ENCODE measurements around the gene STX2. TPM values are rescaled to one million over a fixed set of nuclear protein-coding genes. Genes with fewer than 3 reads are reported as not detected.

STX2 gene
- polyA plus RNA-seq, 5 donors = 26.1 to 39.3 (median 32.0) TPM

DNA sequence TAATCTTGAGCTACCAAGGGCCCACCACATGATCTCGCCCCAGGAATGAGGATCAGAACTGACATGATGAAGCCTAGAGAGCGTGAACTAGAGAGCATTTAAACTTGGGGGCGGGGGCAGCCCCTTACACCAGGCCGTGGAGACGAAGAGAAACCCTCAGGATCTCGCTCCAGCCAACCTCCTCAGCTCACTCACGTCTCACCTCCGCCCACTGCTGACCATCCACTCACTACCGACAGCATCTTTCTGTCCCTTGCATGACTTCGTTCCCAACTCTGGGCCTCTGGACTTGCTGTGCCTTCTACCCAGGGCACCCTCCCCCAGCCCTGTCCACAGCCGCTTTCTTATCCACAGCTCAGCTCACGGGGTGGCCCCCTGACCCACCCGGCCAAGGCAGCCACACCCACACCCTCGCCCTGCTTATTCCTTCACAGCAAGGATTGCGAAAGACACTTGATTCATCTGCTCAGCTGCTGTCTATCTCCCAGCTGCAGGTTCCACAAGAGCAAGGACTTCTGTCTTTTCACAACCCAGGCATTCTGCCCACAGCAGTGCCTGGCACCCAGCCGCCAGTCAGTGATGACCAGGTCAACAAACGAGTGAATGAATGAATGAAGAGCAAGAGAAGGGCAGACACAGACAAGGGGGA, 6.4 kb downstream of the STX2 start:
- no peak for DNase-seq

DNA sequence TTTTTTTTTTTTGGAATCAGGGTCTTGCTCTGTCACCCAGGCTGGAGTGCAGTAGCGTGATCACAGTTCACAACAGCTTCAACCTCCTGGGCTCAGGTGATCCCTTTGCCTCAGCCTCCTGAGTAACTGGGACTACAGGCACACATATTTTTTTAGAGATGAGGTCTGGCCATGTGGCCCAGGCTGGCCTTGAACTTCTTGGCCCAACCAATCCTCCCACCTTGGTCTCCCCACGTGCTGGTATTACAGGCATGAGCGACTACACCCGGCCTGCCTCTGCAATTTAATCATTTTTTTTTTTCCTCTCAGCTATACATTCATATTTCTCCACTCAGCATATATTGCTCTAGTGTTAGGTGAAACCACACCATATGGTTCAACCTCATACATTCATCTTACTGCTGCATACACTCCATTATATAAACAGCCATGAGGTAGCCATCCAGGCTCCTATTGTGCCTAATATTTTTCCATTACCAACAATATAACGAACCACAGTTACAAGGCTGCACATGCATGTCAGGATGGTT, 7.1 kb downstream of the STX2 start:
- DNase-seq = no peak

DNA sequence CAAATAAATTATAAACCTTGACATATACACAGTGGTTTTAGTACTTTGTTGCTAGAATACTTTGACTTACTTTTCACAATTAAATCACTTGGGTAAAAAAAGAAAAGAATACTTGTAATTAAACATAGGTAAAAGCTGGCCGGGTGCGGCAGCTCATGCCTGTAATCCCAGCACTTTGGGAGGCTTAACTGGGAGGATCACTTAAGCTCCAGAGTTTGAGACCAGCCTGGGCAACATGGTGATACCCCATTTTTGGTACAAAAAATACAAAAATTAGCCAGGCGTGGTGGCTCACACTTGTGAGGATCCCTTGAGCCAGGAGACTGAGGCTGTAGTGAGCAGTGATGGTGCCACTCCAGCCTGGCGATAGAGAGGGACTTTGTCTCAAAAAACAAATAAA, 7.8 kb downstream of the STX2 start:
- no peak for DNase-seq

DNA sequence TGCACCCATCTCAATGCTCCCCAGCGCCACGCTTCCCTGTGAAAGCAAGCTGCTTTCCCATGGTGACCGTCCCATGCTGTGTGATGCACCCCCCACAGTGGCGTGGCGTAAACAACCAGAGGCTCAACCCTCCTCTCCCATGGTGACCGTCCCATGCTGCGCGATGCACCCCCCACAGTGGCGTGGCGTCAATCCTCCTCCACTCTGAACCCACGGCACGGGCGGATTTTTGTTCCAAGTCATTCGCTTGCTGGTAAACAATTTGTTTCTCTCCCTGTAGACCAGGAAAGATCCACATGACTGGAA, 8.9 kb downstream of the STX2 start:
- DNase-seq = no peak

DNA sequence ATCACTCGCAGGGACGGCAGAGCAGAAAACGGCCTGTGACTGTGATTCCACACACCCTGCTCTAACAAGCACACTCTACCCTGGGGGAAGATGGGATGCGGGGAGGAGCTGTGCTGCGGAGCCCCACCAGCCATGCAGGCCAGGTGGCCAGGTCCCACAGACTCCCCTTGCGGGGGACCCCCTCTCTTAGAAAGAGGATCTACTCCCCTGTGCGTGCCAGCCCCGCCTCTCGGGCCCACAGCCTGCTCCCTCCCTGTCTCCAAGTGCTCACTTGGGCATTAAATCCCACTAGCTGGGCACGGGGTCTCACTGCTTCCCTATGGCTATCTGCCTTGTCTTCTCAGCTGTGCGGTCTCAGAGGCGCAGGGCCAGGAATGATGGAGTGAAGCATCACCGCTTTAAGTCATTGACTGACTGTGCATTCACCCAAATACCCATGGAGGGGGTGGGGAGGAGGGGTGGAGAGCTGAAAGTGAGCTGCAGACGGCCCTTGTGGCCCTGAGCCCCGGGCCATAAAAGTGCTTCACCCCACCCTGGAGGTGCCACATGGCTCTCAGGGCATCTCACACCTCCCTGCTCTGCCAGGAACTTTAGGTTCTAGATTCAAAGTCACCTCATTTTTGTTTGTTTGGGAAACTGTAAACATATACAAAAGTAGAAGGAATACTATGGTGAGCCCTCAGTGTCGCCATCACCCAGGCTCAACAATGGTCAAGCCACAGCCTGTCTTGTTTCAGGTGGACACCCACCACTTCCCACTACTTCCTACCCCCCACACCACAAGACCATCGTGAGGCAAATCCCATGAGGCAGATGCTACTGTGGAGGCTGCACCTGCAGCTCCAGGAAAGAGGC, 9.4 kb downstream of the STX2 start:
- no peak for DNase-seq

DNA sequence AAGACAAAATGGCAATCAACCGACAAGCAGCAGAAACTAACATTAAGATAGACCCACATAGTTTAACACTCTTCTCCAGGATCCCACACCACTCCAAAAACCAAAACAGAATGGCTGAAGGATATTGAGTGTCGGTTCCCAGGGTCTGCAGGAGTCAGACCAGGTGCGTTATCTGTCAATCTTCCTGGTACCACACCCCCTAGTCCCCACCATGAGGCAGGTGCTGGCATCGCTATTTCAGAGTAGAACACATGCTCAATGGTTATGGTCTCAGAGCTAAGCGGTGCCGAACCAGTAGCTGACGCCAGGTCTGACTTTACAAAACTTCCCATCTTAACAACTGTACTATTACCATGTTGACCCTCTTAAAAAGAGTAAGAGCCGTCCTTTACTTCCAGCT, 10.2 kb downstream of the STX2 start:
- no peak for DNase-seq

DNA sequence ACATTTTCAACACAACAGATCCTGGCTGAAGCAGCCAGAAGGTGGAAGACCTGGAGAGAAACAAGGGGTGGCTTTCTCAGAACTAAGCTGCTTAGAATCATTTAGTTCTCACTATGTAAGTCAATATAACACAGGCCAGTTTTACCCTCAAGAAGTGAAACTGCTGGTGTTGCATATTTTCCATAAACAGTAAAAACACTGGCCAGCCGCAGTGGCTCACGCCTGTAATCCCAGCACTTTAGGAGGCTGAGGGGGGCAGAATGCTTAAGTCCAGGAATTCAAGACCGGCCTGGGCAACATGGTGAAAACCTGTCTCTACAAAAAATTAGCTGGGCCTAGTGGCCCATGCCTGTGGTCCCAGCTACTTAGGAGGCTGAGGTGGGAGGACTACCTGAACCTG, 11.6 kb downstream of the STX2 start:
- peak in 1 of 2 donors; percentile 59 for DNase-seq

DNA sequence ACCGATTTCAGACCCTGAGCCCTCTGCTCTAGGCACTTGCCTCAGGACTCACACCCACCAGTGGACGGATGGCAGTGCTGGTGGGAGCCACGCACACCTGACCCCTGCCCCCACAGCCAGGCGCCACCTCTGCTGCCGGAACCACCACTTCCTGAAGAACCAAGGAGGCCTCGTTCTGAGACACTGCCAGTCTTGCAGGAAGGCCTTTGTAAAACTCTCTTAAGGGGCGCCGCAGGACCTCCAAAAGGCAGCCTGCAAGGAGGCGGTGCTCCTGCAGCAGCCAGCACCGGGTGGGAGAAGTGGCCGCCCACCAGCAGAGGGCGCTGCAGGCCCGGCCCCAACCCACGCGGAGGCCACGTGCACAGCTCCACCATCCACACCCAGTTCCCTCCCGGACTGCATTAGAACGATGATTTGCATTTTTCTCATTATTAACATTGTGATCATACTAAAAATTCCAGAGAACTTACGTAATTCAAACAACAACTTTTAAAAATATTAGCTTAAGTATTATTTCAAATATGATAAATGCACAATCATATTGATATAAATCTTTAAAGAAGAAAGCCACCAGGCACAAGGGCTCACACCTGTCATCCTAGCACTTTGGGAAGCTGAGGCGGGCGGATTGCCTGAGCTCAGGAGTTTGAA, 12.8 kb downstream of the STX2 start:
- DNase-seq = no peak

DNA sequence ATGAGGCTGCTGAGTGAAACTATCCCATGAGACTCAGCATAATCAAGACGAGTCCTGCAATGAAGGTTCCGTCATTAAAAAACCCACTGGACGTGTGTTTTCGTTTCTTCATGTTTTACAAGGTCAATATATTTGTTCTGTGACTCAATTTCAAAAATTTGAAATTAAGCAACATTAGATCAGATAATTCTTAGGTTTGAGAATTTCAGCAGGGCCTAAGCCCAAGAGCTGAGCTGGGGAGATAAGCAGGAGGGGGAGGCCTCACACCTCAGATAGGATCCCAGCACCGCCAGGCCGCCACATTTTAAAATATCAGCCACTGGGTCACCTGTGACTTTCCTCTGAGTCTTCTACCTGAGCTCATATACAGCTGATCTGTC, 13.3 kb downstream of the STX2 start:
- DNase-seq = no peak

DNA sequence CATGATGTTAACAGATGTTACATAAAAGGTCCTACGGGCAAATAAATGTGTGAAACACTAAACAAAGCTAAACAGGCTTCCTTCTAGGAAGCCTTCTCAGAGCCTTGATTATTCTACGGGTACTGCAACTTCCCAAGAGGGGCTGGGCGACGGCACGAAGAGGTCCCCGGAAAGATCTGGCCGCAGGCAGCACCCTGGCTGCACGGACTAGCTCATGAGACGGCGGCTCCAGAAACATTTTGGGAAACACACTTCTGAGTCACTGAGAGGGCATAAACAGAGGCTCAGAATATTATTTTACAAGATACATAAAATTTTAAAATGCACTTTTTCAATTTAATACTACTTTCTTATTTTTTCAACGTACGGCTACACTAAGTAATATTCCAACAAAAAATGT, 19.4 kb downstream of the STX2 start:
- DNase-seq = no peak

DNA sequence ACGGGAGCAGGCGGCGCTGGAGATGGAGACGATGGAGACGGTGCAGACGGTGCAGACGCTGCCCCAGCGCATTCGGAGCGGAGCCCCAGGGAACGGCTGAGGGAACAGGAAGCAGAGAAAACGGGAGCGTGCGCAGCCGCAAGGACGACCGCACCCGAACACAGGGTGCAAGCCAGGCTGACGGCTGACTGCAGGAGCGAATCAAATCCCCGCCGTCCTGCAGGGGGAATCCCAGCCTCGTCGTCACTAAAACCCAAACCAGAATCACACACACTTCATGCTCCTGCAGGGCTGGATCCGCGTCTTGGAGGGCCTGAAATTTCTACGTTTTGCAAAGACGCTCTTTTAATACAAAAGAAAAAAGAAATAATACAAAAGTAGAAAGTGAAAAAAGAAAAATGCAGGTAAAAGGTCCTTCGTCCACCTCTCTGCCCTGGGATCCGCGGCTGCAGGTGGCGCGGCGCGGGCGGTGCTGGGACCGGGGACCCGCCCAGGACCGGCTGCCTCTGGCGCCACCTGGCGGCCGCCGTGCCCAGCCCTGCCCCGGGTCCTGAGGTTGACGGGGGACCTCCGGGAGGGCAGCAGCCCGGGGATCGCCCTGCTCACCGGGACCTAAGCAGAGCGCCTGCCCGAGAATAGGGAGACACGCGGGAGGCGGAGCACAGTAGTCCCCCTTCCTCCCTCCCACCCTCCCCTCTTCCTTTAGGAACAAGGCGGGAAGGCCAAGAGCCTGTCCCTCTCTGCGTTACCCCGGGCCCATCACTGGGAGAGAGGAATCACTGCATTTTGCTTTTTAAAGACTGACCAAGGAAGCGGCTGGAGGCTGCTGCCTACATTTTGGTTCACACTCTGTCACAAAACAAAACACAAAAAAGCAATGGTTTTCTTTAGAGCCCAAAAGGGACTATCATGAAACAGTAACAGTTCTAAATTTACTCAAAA, 20.1 kb downstream of the STX2 start:
- peak in 1 of 2 donors; percentile 36 for DNase-seq

DNA sequence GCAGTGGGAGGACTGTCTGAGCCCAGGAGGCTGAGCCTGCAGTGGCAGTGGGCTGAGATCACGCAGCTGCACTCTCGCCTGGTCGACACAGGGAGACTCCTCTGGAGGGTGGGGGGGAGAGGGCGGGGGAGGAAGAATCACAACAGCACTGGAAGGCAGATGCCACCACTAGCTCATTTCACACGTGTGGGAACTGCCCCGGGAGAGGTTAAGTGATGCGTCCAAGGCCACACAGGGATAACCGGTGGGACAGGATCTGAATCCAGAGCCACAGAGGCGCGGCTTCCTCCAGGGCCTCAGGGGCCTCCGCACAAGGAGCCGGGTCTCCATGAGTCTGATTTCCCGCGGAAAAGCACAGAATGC, 20.8 kb downstream of the STX2 start:
- DNase-seq = no peak

DNA sequence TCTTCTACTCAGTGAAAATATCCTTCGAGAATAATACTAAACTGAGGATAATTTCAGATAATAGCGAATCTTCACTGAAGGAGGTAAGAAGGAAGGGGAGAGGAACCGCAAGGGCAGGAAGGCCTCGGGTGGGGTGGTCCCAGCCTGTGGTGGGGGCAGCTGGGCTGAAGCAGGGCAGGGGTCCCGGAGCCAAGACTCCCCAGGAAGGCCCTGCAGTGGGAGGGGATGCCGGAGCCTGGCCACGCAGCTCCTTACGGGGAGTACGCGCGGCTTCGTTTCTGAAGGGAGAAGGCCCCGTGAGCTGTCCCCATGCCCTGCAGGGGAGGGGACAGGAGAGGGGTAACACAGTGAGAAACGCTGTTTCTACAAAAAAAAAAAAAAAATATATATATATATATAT, 21.2 kb downstream of the STX2 start:
- no peak for DNase-seq

DNA sequence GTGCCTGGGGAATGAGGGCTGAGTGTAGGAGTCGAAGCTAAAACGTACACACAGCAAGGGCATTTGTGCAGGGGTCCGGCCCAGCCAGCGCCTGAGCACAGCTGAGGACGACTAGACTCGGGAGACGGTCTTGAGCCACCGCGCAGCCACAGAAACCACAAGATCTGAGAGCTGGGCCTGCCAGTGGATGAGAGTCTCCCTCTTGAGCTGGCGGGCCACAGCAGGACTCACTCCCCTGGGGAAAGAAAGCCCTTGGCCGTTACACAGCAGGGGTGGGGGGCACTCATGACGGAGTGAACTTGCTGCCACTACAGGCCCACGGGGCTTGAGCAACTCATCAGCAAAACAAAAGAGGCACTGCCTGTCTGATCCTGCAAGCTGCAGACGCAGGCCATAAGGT, 23.0 kb downstream of the STX2 start:
- no peak for DNase-seq

DNA sequence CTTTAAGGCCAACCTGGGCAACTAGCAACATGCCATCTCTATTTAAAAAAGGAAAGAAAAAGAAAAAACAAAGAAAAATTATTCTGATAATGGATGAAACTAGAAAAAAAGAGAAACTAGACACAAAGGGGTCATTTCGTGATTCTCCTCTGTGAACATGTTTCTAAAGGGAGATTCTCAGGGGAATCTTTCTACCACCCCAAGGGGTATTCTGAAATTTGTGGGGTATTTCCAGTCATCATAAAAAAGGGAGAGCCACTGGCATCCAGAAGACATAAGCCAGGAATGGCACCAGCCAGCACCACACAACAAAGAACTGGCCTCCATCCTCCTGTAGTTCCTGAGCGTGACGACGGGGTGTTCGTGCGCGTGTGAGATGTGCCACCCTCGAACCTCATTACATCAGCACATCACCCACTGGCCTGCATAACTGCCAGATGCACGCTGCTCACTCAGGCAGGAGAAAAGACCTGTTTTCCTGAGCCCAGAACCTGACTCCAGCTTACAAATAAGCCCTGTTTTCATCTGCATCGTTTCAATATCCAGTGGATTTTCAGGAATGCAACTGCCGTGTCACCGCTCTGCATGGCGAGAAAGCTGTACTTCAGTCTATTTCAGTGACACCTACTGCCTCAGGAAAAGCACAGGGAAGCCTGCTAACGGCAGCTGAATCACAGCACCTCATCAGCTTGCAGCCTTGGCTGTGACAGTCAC, 23.9 kb downstream of the STX2 start:
- no peak for DNase-seq

DNA sequence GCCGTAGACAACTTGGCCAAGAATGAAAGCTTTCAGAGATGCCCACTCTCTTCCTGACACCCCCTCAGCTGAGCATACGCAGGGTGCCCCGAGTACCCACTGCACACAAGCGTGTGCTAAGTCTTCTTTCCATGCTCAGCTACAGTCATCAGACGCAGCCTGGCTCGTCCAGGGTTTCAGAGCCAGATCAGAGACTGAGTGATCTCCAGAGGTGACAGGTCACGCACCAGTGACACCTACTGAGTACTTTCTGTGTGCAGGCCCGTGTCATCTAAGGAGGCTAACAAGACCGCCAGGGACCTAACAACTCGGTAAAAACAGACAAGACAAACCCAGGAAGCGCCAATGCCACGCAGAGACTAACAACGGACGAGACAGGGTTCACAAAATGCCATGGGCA, 25.1 kb downstream of the STX2 start:
- no peak for DNase-seq

DNA sequence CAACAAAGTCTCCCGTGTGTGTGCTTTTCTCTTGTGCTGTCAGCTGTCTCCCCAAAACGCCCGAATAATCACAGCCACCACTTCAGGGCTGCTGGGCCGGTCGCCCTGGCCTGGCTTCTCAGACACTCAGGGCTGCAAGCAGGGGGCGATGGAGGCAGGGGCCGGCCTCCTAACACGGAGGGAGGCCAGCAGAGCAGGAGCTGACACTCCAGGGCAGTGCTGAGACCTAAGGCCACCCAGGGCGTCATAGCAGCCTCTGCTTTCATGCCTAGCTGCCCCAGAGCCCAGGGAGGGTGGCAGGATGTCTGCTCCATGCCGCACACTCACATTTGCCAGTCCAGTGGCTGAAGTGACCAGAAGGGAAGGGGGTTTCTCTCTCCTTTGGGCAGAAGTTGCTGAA, 25.6 kb downstream of the STX2 start:
- DNase-seq = no peak

DNA sequence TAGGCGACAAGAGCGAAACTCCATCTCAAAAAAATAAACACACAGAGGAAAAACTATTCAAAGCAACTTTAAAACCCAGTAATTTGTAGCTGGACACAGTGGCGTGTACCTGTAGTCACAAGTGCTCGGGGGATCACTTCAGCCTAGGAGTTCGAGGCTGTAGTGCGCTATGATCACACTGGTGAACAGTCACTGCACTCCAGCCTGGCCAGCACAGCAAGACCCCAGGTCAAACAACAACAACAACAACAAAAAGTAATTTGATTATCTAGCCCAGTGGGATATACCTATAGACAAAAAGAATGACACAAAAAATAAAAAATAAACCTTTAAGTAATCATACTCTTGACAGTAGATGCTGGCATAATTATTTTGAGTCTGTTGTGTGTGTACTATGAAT, 29.3 kb downstream of the STX2 start:
- no peak for DNase-seq

DNA sequence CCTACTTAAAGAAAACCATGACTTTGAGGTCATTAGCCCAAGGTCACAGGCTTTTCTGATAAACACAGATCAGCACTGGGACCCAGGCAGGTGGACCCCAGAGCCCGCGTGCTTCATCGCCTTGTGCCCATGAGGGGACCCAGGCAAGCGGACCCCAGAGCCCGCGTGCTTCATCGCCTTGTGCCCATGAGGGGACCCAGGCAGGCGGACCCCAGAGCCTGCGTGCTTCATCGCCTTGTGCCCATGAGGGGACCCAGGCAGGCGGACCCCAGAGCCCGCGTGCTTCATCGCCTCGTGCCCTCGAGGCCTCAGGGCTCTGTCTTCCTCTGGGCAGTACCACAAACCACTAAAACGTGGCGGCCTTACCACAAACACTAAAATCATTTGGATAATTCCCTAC, 31.7 kb downstream of the STX2 start:
- DNase-seq = no peak

DNA sequence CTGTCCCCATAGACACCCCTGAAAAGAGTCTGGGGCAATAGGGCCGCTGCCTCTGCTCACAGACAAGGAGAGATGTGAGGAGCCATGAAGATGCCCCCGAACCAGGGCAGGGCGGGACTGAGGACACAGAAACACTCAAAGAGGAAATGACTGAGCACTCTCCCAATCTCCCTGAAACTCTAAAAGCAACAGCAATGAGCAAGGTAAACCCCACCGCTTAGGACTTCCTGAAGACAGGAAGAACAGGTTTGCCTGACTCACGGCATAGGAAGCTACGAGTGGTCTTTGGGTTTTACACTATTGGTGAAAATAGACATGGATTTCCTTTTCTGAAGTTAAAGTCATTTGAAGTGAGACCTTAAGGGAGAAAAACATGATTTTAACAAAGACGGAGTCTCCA, 32.5 kb downstream of the STX2 start:
- DNase-seq = no peak

DNA sequence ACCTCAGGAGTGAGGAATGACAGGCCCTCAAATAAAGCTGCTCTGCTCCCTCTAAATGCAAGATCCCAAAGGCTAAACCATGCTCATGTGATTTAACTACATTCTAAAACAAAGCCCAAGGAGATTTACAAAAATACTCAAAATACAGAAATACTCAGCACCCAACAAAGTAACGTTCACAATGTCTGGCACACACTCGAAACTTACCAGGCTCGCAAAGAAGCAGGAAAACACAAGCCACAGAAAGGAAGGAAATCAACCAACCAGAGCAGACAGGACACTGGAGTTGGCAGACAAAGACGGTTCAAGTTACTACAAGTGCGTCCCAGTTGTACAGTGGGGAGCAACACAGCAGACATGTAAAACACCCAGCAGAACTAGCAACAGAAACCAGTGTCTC, 33.4 kb downstream of the STX2 start:
- DNase-seq = no peak
